C4-2B (cell line): ENCODE data around the gene CD200R1L.

Source experiments
- CTCF ChIP-seq: fragments of 450-650 bp; conservative IDR thresholded peaks from 2 replicates; pipeline ENCODE4 v1.5.1; 2017; ENCODE audit warnings: mild to moderate bottlenecking
- ZFX ChIP-seq: fragments of 450-650 bp; IDR thresholded peaks from 2 replicates; pipeline ENCODE4 v1.6.1; 2017

GRCh38 chr3:112818289-112818688 is 28.4 kb downstream of the CD200R1L start:
- TF ChIP-seq CTCF, result no peak
- no peak for TF ChIP-seq ZFX
